NCI-H2171 treated with DMSO at 0.1 percent for 48 hours (cell line): ENCODE measurements around the gene SUSD1.
"Not testable (repeated sequence)": the region's sequence is repeated elsewhere in the genome, so short reads cannot be mapped to it uniquely, and the experiment has no call there.

Source experiments
- DNase-seq: peaks from one replicate; lab custom pipeline; 2025; lab: John Stamatoyannopoulos, UW

The SUSD1 gene

GRCh38 chr9:112173489-112174221, 1.4 kb downstream of the SUSD1 start:
- no peak for DNase-seq

GRCh38 chr9:112170968-112171367, 4.1 kb downstream of the SUSD1 start:
- no peak for DNase-seq

- no peak for DNase-seq
These were observed 4.9 kb downstream of the SUSD1 start for GRCh38 chr9:112170235-112170634.

GRCh38 chr9:112169368-112169767, 5.7 kb downstream of the SUSD1 start:
- DNase-seq, result no peak

GRCh38 chr9:112168197-112168596, 6.9 kb downstream of the SUSD1 start:
- DNase-seq, result no peak

GRCh38 chr9:112166176-112167140, 8.6 kb downstream of the SUSD1 start:
- DNase-seq, result no peak

- DNase-seq, result no peak
These were observed 12.3 kb downstream of the SUSD1 start for GRCh38 chr9:112162621-112163413.

GRCh38 chr9:112159781-112160180, 15.3 kb downstream of the SUSD1 start:
- DNase-seq, result no peak

- DNase-seq, result peak; percentile 87
These were observed 16.3 kb downstream of the SUSD1 start for GRCh38 chr9:112158656-112159367.

DNA sequence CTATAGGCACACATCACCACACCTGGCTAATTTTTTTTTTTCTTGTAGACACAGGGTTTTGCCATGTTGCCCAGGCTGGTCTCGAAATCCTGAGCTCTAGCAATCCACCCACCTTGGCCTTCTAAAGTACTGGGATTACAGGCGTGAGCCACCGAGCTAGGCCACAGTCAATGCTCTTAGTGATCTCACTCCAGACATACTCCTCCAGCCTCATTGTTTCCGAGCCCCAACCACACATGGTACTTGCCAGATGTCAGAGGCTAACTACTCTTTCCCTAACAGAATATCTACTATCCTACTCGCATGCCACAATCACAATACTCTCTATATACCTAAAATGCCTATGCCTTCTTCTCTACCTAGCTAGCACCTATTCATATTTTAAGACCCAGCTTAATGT, 17.1 kb downstream of the SUSD1 start:
- no peak for DNase-seq

DNA sequence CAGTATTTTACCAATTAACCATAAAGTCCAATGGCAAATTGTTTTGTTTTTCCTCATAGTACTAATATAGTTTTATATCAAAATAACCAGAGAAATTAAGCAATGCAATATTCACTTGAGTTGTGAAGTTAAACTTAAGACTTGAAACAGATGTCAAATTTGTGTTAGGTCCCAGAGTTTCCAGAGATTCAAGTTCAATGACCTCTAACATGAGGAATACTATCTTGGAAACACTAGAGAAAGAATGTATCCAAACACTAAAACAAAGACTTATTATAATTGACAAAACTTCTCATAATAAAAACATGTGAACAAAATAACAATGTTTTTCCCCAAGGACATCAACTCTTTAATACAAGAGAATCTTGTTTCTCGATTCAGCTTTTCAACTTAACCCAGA, 18.0 kb downstream of the SUSD1 start:
- no peak for DNase-seq

- DNase-seq, result no peak
These were observed 25.9 kb downstream of the SUSD1 start for GRCh38 chr9:112149211-112149610.

DNA sequence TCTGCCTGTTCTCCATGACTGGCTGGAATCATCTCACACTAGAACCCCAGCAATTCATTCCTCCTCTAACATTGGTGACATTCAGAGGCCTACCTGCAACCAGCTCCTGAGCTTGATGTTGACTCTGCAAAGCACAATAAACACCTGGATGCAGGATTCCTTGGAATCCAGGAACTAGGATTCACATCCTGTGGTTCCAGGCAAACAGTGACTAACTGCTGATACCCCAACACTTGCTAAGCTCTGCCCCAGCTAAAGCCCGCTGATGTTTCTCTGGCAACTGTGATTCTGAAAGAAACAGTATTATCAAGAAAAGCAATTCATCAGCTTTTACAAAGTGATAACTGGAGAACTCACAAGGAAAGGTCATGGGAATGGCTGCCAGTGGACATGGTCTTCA, 29.2 kb downstream of the SUSD1 start:
- DNase-seq, result no peak

- DNase-seq, result no peak
These were observed 30.3 kb downstream of the SUSD1 start for GRCh38 chr9:112144807-112145206.

- DNase-seq, result no peak
These were observed 32.7 kb downstream of the SUSD1 start for GRCh38 chr9:112142420-112142819.

GRCh38 chr9:112140936-112141335, 34.2 kb downstream of the SUSD1 start:
- DNase-seq, result no peak

GRCh38 chr9:112137066-112137465, 38.0 kb downstream of the SUSD1 start:
- no peak for DNase-seq

- DNase-seq, result no peak
These were observed 39.4 kb downstream of the SUSD1 start for GRCh38 chr9:112135706-112136105.

DNA sequence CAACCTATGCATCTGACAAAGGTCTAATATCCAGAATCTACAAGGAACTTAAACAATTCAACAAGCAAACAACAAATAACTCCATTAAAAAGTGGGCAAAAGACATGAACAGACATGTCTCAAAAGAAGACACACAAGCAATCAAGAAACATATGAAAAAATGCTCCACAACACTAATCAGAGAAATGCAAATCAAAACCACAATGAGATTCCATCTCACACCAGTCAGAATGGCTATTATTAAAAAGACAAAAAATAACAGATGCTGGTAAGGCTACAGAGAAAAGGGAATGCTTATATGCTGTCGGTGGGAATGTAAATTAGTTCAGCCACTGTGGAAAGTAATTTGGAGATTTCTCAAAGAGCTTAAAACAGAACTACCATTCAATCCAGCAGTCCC, 41.3 kb downstream of the SUSD1 start:
- DNase-seq, result not testable (repeated sequence)

GRCh38 chr9:112132356-112132755, 42.7 kb downstream of the SUSD1 start:
- no peak for DNase-seq

DNA sequence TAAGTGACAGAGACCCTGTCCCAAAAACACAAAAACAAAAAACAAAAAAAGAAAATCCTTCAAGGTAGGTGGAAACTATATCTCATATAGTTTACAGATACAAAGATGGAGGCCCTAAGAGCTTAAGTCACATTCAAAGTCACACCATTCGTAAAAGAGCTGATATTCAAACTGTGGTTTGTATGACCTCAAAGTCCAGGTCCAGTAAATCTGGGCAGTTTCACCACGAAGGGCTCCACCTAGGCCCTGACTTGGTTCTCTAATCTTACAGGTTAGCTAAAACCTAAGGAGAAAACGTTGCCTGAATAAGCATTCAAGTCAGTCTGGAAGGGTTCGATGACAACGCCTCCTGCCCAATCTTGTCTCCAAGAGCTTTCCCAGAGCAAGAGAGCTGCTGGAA, 44.1 kb downstream of the SUSD1 start:
- no peak for DNase-seq

GRCh38 chr9:112130347-112130746, 44.8 kb downstream of the SUSD1 start:
- DNase-seq, result no peak
